HEK293 (cell line): Measurements from ENCODE around the gene DDX10.
A peak's percentile ranks its signal among the peaks of the same experiment; 100 is the strongest.

Source experiments
- ATF2 ChIP-seq: fragments of 450-650 bp; formaldehyde crosslinking; IDR thresholded peaks from 2 replicates; pipeline ENCODE4 v1.5.1; 2016; ENCODE audit warnings: missing biosample characterization, missing genetic modification characterization, low read depth
- ELK4 ChIP-seq: IDR thresholded peaks from 2 replicates; pipeline ENCODE4 v1.6.1; 2011; ENCODE audit warnings: mild to moderate bottlenecking, low read depth, low read length, borderline replicate concordance
- KLF17 ChIP-seq: fragments of 450-650 bp; formaldehyde crosslinking; IDR thresholded peaks from 2 replicates; pipeline ENCODE4 v1.5.1; 2016; ENCODE audit warnings: missing biosample characterization, missing genetic modification characterization
- MZF1 ChIP-seq: fragments of 450-650 bp; formaldehyde crosslinking; IDR thresholded peaks from 2 replicates; pipeline ENCODE4 v1.5.1; 2017; ENCODE audit warnings: missing biosample characterization, missing genetic modification characterization, borderline replicate concordance
- SCRT1 ChIP-seq: fragments of 450-650 bp; formaldehyde crosslinking; IDR thresholded peaks from 2 replicates; pipeline ENCODE4 v1.5.1; 2016; ENCODE audit warnings: missing biosample characterization, missing genetic modification characterization, borderline replicate concordance
- SP2 ChIP-seq: fragments of 450-650 bp; formaldehyde crosslinking; IDR thresholded peaks from 2 replicates; pipeline ENCODE4 v1.5.1; 2016; ENCODE audit warnings: missing biosample characterization, missing genetic modification characterization
- TRIM28 ChIP-seq: IDR thresholded peaks from 2 replicates; pipeline ENCODE4 v1.6.1; 2011; ENCODE audit warnings: low read length, control low read depth, borderline replicate concordance
- YY2 ChIP-seq: fragments of 450-650 bp; formaldehyde crosslinking; IDR thresholded peaks from 2 replicates; pipeline ENCODE4 v1.5.1; 2016; ENCODE audit warnings: missing biosample characterization, missing genetic modification characterization
- ZBTB10 ChIP-seq: fragments of 450-650 bp; formaldehyde crosslinking; IDR thresholded peaks from 2 replicates; pipeline ENCODE4 v1.5.1; 2016; ENCODE audit warnings: missing biosample characterization, missing genetic modification characterization
- ZBTB17 ChIP-seq: fragments of 450-650 bp; formaldehyde crosslinking; IDR thresholded peaks from 2 replicates; pipeline ENCODE4 v1.5.1; 2016; ENCODE audit warnings: missing biosample characterization, missing genetic modification characterization
- ZBTB26 ChIP-seq: fragments of 450-650 bp; formaldehyde crosslinking; optimal IDR thresholded peaks from 2 replicates; pipeline ENCODE3; 2016; ENCODE audit warnings: missing biosample characterization, mild to moderate bottlenecking, missing genetic modification characterization
- ZBTB6 ChIP-seq: fragments of 450-650 bp; formaldehyde crosslinking; IDR thresholded peaks from 2 replicates; pipeline ENCODE4 v1.5.1; 2017; ENCODE audit warnings: missing biosample characterization, missing genetic modification characterization
- ZBTB8A ChIP-seq: fragments of 450-650 bp; formaldehyde crosslinking; IDR thresholded peaks from 2 replicates; pipeline ENCODE4 v1.5.1; 2016; ENCODE audit warnings: missing biosample characterization, missing genetic modification characterization
- ZNF121 ChIP-seq: fragments of 450-650 bp; formaldehyde crosslinking; IDR thresholded peaks from 2 replicates; pipeline ENCODE4 v1.5.1; 2016; ENCODE audit warnings: missing biosample characterization, missing genetic modification characterization
- ZNF184 ChIP-seq: fragments of 450-650 bp; IDR thresholded peaks from 2 replicates; pipeline ENCODE4 v1.5.1; 2018; ENCODE audit warnings: missing biosample characterization, mild to moderate bottlenecking, missing genetic modification characterization
- ZNF19 ChIP-seq: fragments of 450-650 bp; formaldehyde crosslinking; IDR thresholded peaks from 2 replicates; pipeline ENCODE4; 2016; ENCODE audit warnings: missing biosample characterization, missing genetic modification characterization, low read depth
- ZNF221 ChIP-seq: fragments of 450-650 bp; formaldehyde crosslinking; IDR thresholded peaks from 2 replicates; pipeline ENCODE4 v1.5.1; 2017; ENCODE audit warnings: missing biosample characterization, missing genetic modification characterization, borderline replicate concordance
- ZNF248 ChIP-seq: fragments of 450-650 bp; formaldehyde crosslinking; IDR thresholded peaks from 2 replicates; pipeline ENCODE4 v1.5.1; 2017; ENCODE audit warnings: missing biosample characterization, missing genetic modification characterization
- ZNF274 ChIP-seq, 2 experiments: fragments of 200-500 bp in 1 of 2; fragments of 450-650 bp in 1 of 2; sonication (Bioruptor generic) in 1 of 2; formaldehyde crosslinking in 1 of 2; IDR thresholded peaks; 2 replicates each; pipeline versions ENCODE4 v1.5.1 to v1.6.1; 2014 to 2016; ENCODE audit warnings: borderline replicate concordance in 1 of 2, inconsistent platforms in 1 of 2, low read length in 1 of 2, missing biosample characterization in 1 of 2, missing genetic modification characterization in 1 of 2
- ZNF302 ChIP-seq: fragments of 450-650 bp; formaldehyde crosslinking; IDR thresholded peaks from 2 replicates; pipeline ENCODE4 v1.5.1; 2016; ENCODE audit warnings: missing biosample characterization, missing genetic modification characterization, low read depth
- ZNF362 ChIP-seq: fragments of 450-650 bp; formaldehyde crosslinking; IDR thresholded peaks from 2 replicates; pipeline ENCODE4 v1.5.1; 2016; ENCODE audit warnings: missing biosample characterization, missing genetic modification characterization
- ZNF521 ChIP-seq: fragments of 450-650 bp; formaldehyde crosslinking; IDR thresholded peaks from 2 replicates; pipeline ENCODE4 v1.5.1; 2017; ENCODE audit warnings: missing biosample characterization, mild to moderate bottlenecking, missing genetic modification characterization
- ZNF560 ChIP-seq: fragments of 450-650 bp; formaldehyde crosslinking; IDR thresholded peaks from 2 replicates; pipeline ENCODE4 v1.5.1; 2017; ENCODE audit warnings: missing biosample characterization, missing genetic modification characterization, borderline replicate concordance
- ZNF561 ChIP-seq: fragments of 450-650 bp; IDR thresholded peaks from 2 replicates; pipeline ENCODE4 v1.5.1; 2018; ENCODE audit warnings: missing biosample characterization, missing genetic modification characterization, borderline replicate concordance
- ZNF580 ChIP-seq: fragments of 450-650 bp; formaldehyde crosslinking; IDR thresholded peaks from 2 replicates; pipeline ENCODE4 v1.5.1; 2016; ENCODE audit warnings: missing biosample characterization, missing genetic modification characterization
- ZNF610 ChIP-seq: fragments of 450-650 bp; formaldehyde crosslinking; IDR thresholded peaks from 2 replicates; pipeline ENCODE4 v1.5.1; 2016; ENCODE audit warnings: missing biosample characterization, missing genetic modification characterization, borderline replicate concordance
- ZNF76 ChIP-seq: fragments of 450-650 bp; formaldehyde crosslinking; IDR thresholded peaks from 2 replicates; pipeline ENCODE4; 2016; ENCODE audit warnings: low read depth, missing biosample characterization, missing genetic modification characterization, borderline replicate concordance
- ZNF785 ChIP-seq: fragments of 450-650 bp; formaldehyde crosslinking; IDR thresholded peaks from 2 replicates; pipeline ENCODE4 v1.5.1; 2016; ENCODE audit warnings: missing biosample characterization, missing genetic modification characterization
- ZNF837 ChIP-seq: fragments of 450-650 bp; formaldehyde crosslinking; IDR thresholded peaks from 2 replicates; pipeline ENCODE4 v1.5.1; 2016; ENCODE audit warnings: missing biosample characterization, missing genetic modification characterization

The DDX10 gene

GRCh38 chr11:108857382-108857781 lies 192.5 kb downstream of the DDX10 start (continued):
- no peak for TF ChIP-seq SP2 (tag by site-specific recombination)
- no peak for TF ChIP-seq ELK4
- TF ChIP-seq ZBTB26 (tag by site-specific recombination) = no peak
- peak; percentile 79 for TF ChIP-seq ZNF561
- no peak for TF ChIP-seq ZBTB8A (tag by site-specific recombination)
- TF ChIP-seq ZNF837 (tag by site-specific recombination) = no peak
- no peak for TF ChIP-seq ZNF248 (tag by site-specific recombination)
- TF ChIP-seq TRIM28 = peak; percentile 35; the same call in 1 of the 2 replicates
- no peak for TF ChIP-seq SCRT1
- no peak for TF ChIP-seq ZNF610 (tag by site-specific recombination)
- 0 out of 2 replicates have a peak, but pooled peaks have one; percentile 16 for TF ChIP-seq MZF1 (tag by site-specific recombination)
- TF ChIP-seq ZNF302 (tag by site-specific recombination) = no peak
- TF ChIP-seq ZNF521 (tag by site-specific recombination) = no peak
- no peak for TF ChIP-seq KLF17
- TF ChIP-seq ZNF274 (IDR thresholded peaks at IDR 0.05; ENCODE audit: low read length) = no peak
- TF ChIP-seq ZNF274 (tag by site-specific recombination; IDR thresholded peaks at IDR 0.05; ENCODE audit: borderline replicate concordance) = no peak
- 0 out of 2 replicates have a peak, but pooled peaks have one; percentile 31 for TF ChIP-seq ZBTB17
- TF ChIP-seq ZNF785 (tag by site-specific recombination) = no peak
- no peak for TF ChIP-seq ZNF184 (tag by site-specific recombination)
- TF ChIP-seq ZNF221 (tag by site-specific recombination) = no peak
- TF ChIP-seq ZNF362 (tag by site-specific recombination) = no peak
- TF ChIP-seq ZNF580 (tag by site-specific recombination) = no peak
- no peak for TF ChIP-seq ZNF560 (tag by site-specific recombination)
- no peak for TF ChIP-seq YY2 (tag by site-specific recombination)
- no peak for TF ChIP-seq ZNF19 (tag by site-specific recombination)
- TF ChIP-seq ZBTB10 (tag by site-specific recombination) = no peak
- TF ChIP-seq ZNF76 (tag by site-specific recombination) = no peak
- TF ChIP-seq ZBTB6 = peak; percentile 64; the same call in 1 of the 2 replicates
- no peak for TF ChIP-seq ZNF121 (tag by site-specific recombination)
- TF ChIP-seq ATF2 (tag by site-specific recombination) = 0 out of 2 replicates have a peak, but pooled peaks have one; percentile 28
